A673 (cell line): ENCODE measurements around the gene CNGA3.

Experiments
- CTCF ChIP-seq: fragments of 300-800, 200-600 bp; sonication (generic); conservative IDR thresholded peaks from 2 replicates; pipeline ENCODE4 v1.5.1; 2017; ENCODE audit warnings: low read depth, mild to moderate bottlenecking, antibody characterized with exemption, low read length, moderate library complexity, mixed read lengths
- EZH2 ChIP-seq: fragments of 200-600 bp; sonication (generic); IDR thresholded peaks from 2 replicates; pipeline ENCODE4 v1.6.1; 2017; ENCODE audit warnings: borderline replicate concordance, low read depth, mild to moderate bottlenecking, mixed read lengths, antibody characterized with exemption, low read length; ENCODE audit not compliant: poor library complexity, severe bottlenecking

DNA sequence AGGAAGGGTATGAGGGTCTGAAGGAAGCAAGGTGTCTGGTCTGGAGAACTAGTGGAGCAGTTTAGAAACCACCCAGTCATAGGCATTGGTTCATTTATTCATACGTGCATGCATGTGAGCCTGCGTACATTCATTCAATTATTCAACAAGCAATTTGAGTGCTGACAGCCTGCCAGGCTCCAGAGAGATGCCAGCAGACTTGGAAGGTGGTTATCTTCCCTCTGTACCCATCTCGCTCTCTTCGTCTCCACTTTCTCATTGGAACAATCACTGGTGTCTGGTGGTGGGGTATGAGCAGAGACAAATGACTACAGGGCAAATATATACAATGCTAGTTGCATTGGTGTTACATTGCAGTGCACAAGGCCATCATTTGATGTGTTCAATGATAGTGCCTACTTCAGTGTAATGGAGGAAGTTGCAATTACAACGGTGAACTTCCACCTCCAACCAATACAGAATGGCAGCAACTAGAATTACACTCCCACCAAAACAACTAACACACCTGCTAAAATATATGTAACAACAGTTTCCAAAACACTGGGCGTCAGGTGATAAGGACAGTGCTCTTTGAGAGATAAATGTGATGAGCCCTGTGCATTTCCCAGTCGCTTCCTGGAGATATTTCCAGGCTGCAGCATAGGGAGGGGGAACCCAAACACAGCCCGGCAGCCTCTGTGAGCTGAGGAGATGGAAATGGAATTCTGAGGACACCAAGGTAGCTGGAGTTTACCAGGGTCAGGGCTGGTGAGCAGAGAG lies 32.6 kb upstream of the CNGA3 start:
- TF ChIP-seq CTCF (no peak), EZH2 (no peak)
